ENCODE measurements around the gene SLAMF8. TPM values are rescaled to one million over a fixed set of nuclear protein-coding genes. Genes with fewer than 3 reads are reported as not detected.

SLAMF8 gene
- total RNA-seq, 1 experiment from 2014 or later = not detected

GRCh38 chr1:159845751-159846629 is 19.3 kb downstream of the SLAMF8 start:
- Mint-ChIP-seq H3K36me3 (ENCODE audit: insufficient read depth, unreplicated experiment) (no peaks in the 10 kb centered on the region), H3K27ac (ENCODE audit: low read depth, unreplicated experiment) (peak overlapping the region; percentile 44), H3K4me1 (ENCODE audit: insufficient read depth, unreplicated experiment) (peaks cover 34% of the 10 kb centered on the region), H3K4me3 (ENCODE audit: unreplicated experiment) (no peak overlapping the region), H3K27me3 (ENCODE audit: insufficient read depth, unreplicated experiment) (no peaks in the 10 kb centered on the region), H3K9me3 (ENCODE audit: unreplicated experiment) (no peaks in the 10 kb centered on the region)
- intact Hi-C loops (cut with micrococcal nuclease) = no loop called here
- DNase-seq (ENCODE audit: unreplicated experiment) = peak; percentile 16
- no peak for TF ChIP-seq CTCF (IDR thresholded peaks at IDR 0.05; ENCODE audit: unreplicated experiment)
- POLR2A ChIA-PET = interaction anchor here (0.7 to 2.0 kb wide), 4 partner anchors 9 to 186 kb away, joined by 3 to 4 read pairs (median 4); partner anchors contain the start of gene PIGM
- no TSS peak for BruUV-seq (replicated peaks)
- CTCF ChIA-PET = interaction anchor here (0.6 to 3.0 kb wide), 8 partner anchors 10 to 719 kb away, joined by 3 to 17 read pairs (median 3); partner anchors contain the start of gene VSIG8

GRCh38 chr1:159847231-159847630 is 20.6 kb downstream of the SLAMF8 start:
- TF ChIP-seq CTCF (IDR thresholded peaks at IDR 0.05; ENCODE audit: unreplicated experiment) = no peak
- Mint-ChIP-seq H3K4me3 (ENCODE audit: unreplicated experiment) (no peak overlapping the region), H3K36me3 (ENCODE audit: insufficient read depth, unreplicated experiment) (no peaks in the 10 kb centered on the region), H3K4me1 (ENCODE audit: insufficient read depth, unreplicated experiment) (peaks cover 34% of the 10 kb centered on the region), H3K9me3 (ENCODE audit: unreplicated experiment) (no peaks in the 10 kb centered on the region), H3K27me3 (ENCODE audit: insufficient read depth, unreplicated experiment) (no peaks in the 10 kb centered on the region), H3K27ac (ENCODE audit: low read depth, unreplicated experiment) (peak overlapping the region; percentile 44)
- no TSS peak for BruUV-seq (replicated peaks)
- POLR2A ChIA-PET = interaction anchor here (2.0 kb wide), 1 partner anchor 22 kb away, joined by 4 read pairs; no protein-coding TSS in a partner anchor
- DNase-seq (ENCODE audit: unreplicated experiment) = no peak
- CTCF ChIA-PET = interaction anchor here (0.6 to 3.0 kb wide), 5 partner anchors 42 to 687 kb away, joined by 3 to 17 read pairs (median 4); no protein-coding TSS in a partner anchor
- intact Hi-C loops (cut with micrococcal nuclease) = no loop called here

- CTCF ChIA-PET = interaction anchor here (0.6 to 3.0 kb wide), 7 partner anchors 30 to 183 kb away, joined by 3 to 17 read pairs (median 4); no protein-coding TSS in a partner anchor
- Mint-ChIP-seq H3K4me1 (ENCODE audit: insufficient read depth, unreplicated experiment) (peaks cover 36% of the 10 kb centered on the region), H3K27me3 (ENCODE audit: insufficient read depth, unreplicated experiment) (no peaks in the 10 kb centered on the region), H3K9me3 (ENCODE audit: unreplicated experiment) (no peaks in the 10 kb centered on the region), H3K4me3 (ENCODE audit: unreplicated experiment) (no peak overlapping the region), H3K27ac (ENCODE audit: low read depth, unreplicated experiment) (no peak overlapping the region), H3K36me3 (ENCODE audit: insufficient read depth, unreplicated experiment) (no peaks in the 10 kb centered on the region)
- DNase-seq (ENCODE audit: unreplicated experiment) = no peak
- intact Hi-C loops (cut with micrococcal nuclease) = no loop called here
- no TSS peak for BruUV-seq (replicated peaks)
- no peak for TF ChIP-seq CTCF (IDR thresholded peaks at IDR 0.05; ENCODE audit: unreplicated experiment)
- POLR2A ChIA-PET = interaction anchor here (2.0 kb wide), 1 partner anchor 21 kb away, joined by 4 read pairs; no protein-coding TSS in a partner anchor
Measured at GRCh38 chr1:159848326-159848725, 21.7 kb downstream of the SLAMF8 start.
